ENCODE data around the gene MSI2.

GRCh38 chr17:57330587-57330986, 74.3 kb downstream of the MSI2 start:
- TF ChIP-seq YY1 (IDR thresholded peaks at IDR 0.05; ENCODE audit: low read depth) (no peak), CREB1 (IDR thresholded peaks at IDR 0.05; ENCODE audit: low read depth) (no peak), TAF1 (IDR thresholded peaks at IDR 0.05; ENCODE audit: low read depth) (no peak), NFIC (IDR thresholded peaks at IDR 0.05) (no peak), TEAD4 (IDR thresholded peaks at IDR 0.05) (no peak), RAD21 (IDR thresholded peaks at IDR 0.05; ENCODE audit: low read depth) (no peak), CEBPB (IDR thresholded peaks at IDR 0.05) (no peak), MAX (IDR thresholded peaks at IDR 0.05) (no peak), EP300 (IDR thresholded peaks at IDR 0.05; ENCODE audit: borderline replicate concordance) (no peak), FOXM1 (IDR thresholded peaks at IDR 0.05; ENCODE audit: borderline replicate concordance, low read depth) (no peak), EGR1 (IDR thresholded peaks at IDR 0.05) (no peak), USF1 (IDR thresholded peaks at IDR 0.05) (no peak), TCF12 (IDR thresholded peaks at IDR 0.05; ENCODE audit: low read depth) (no peak)
- TF ChIP-seq, protein P1, sequence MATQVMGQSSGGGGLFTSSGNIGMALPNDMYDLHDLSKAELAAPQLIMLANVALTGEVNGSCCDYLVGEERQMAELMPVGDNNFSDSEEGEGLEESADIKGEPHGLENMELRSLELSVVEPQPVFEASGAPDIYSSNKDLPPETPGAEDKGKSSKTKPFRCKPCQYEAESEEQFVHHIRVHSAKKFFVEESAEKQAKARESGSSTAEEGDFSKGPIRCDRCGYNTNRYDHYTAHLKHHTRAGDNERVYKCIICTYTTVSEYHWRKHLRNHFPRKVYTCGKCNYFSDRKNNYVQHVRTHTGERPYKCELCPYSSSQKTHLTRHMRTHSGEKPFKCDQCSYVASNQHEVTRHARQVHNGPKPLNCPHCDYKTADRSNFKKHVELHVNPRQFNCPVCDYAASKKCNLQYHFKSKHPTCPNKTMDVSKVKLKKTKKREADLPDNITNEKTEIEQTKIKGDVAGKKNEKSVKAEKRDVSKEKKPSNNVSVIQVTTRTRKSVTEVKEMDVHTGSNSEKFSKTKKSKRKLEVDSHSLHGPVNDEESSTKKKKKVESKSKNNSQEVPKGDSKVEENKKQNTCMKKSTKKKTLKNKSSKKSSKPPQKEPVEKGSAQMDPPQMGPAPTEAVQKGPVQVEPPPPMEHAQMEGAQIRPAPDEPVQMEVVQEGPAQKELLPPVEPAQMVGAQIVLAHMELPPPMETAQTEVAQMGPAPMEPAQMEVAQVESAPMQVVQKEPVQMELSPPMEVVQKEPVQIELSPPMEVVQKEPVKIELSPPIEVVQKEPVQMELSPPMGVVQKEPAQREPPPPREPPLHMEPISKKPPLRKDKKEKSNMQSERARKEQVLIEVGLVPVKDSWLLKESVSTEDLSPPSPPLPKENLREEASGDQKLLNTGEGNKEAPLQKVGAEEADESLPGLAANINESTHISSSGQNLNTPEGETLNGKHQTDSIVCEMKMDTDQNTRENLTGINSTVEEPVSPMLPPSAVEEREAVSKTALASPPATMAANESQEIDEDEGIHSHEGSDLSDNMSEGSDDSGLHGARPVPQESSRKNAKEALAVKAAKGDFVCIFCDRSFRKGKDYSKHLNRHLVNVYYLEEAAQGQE (IDR thresholded peaks at IDR 0.05; ENCODE audit: low read depth), result no peak

All from Ishikawa (cell line).